CD14-positive monocyte (primary cell): ENCODE measurements around the gene ACVR1. TPM values are rescaled to one million over a fixed set of nuclear protein-coding genes. Genes with fewer than 3 reads are reported as not detected.

Source experiments
- DNase-seq, 3 donors: peaks; one replicate each; pipeline ENCODE4 v3.0.0-alpha.2; 2011 to 2022
- H2AFZ ChIP-seq: 2 replicates; pipeline ENCODE4 v1.6.0; 2012; ENCODE audit warnings: mild to moderate bottlenecking, low read depth, low read length, inconsistent platforms; ENCODE audit not compliant: insufficient read depth, poor library complexity, severe bottlenecking
- H3K27ac ChIP-seq, 2 donors: 1 replicate in 1 of 2; 2 replicates in 1 of 2; pipeline ENCODE4 v1.5.1; 2012 to 2013; ENCODE audit warnings: low read length in 2 of 2, control low read depth in 1 of 2, inconsistent platforms in 1 of 2, low read depth in 1 of 2, mild to moderate bottlenecking in 1 of 2
- H3K27me3 ChIP-seq, 2 donors: one replicate each; pipeline versions ENCODE4 v1.6.0 to v1.6.1; 2011 to 2013; ENCODE audit warnings: low read length in 2 of 2; ENCODE audit not compliant: control insufficient read depth in 2 of 2, insufficient read depth in 2 of 2
- H3K36me3 ChIP-seq, 2 donors: replicated peaks in 1 of 2; 1 replicate in 1 of 2; 2 replicates in 1 of 2; pipeline versions ENCODE4 v1.5.1 to v1.6.1; 2012 to 2013; ENCODE audit warnings: low read length in 2 of 2, control low read depth in 1 of 2, inconsistent platforms in 1 of 2, mild to moderate bottlenecking in 1 of 2; ENCODE audit not compliant: insufficient read depth in 2 of 2, control insufficient read depth in 1 of 2
- H3K4me1 ChIP-seq, 2 donors: 1 replicate in 1 of 2; 2 replicates in 1 of 2; pipeline versions ENCODE4 v1.5.1 to v1.6.1; 2012 to 2013; ENCODE audit warnings: low read length in 2 of 2, control low read depth in 1 of 2, inconsistent platforms in 1 of 2, mild to moderate bottlenecking in 1 of 2, moderate library complexity in 1 of 2; ENCODE audit not compliant: insufficient read depth in 2 of 2, control insufficient read depth in 1 of 2
- H3K4me2 ChIP-seq: replicated peaks from 2 replicates; pipeline ENCODE3; 2012; ENCODE audit warnings: low read length, moderate library complexity, mild to moderate bottlenecking; ENCODE audit not compliant: poor library complexity, severe bottlenecking; ENCODE audit errors: extremely low read depth
- H3K4me3 ChIP-seq, 3 experiments: fragments of 200-600 bp in 1 of 3; sonication (generic) in 1 of 3; replicated peaks in 1 of 3; 1 replicate in 2 of 3; 2 replicates in 1 of 3; pipeline ENCODE4 v1.5.1; 2011 to 2013; ENCODE audit warnings: low read length in 3 of 3, mild to moderate bottlenecking in 3 of 3, control low read depth in 2 of 3, low read depth in 2 of 3, inconsistent platforms in 1 of 3, moderate library complexity in 1 of 3
- H3K79me2 ChIP-seq: 2 replicates; pipeline ENCODE4 v1.6.0; 2012; ENCODE audit warnings: mild to moderate bottlenecking, control low read depth, inconsistent platforms, low read length, moderate library complexity; ENCODE audit not compliant: insufficient read depth
- H3K9ac ChIP-seq: 2 replicates; pipeline ENCODE4 v1.6.0; 2017; ENCODE audit warnings: low read length, mild to moderate bottlenecking; ENCODE audit not compliant: insufficient read depth, poor library complexity, severe bottlenecking
- H3K9me3 ChIP-seq, 2 donors: replicated peaks in 1 of 2; 1 replicate in 1 of 2; 2 replicates in 1 of 2; pipeline versions ENCODE4 v1.5.1 to v1.6.1; 2012 to 2013; ENCODE audit warnings: low read length in 2 of 2, control low read depth in 1 of 2; ENCODE audit not compliant: control insufficient read depth in 1 of 2, insufficient read depth in 1 of 2
- H4K20me1 ChIP-seq: 2 replicates; pipeline ENCODE4 v1.6.0; 2012; ENCODE audit warnings: mild to moderate bottlenecking, low read length, control low read depth, moderate library complexity; ENCODE audit not compliant: insufficient read depth
- H3K27ac Mint-ChIP-seq, 7 donors: one replicate each; pipeline ENCODE4 v1.8.0; 2020; ENCODE audit warnings: mild to moderate bottlenecking in 7 of 7, mixed read lengths in 7 of 7, moderate library complexity in 6 of 7, inconsistent platforms in 2 of 7
- H3K27me3 Mint-ChIP-seq, 3 donors: one replicate each; pipeline ENCODE4 v1.8.0; 2021 to 2022; ENCODE audit warnings: low read depth in 3 of 3, mild to moderate bottlenecking in 3 of 3, mixed read lengths in 3 of 3, moderate library complexity in 3 of 3, inconsistent platforms in 1 of 3
- H3K36me3 Mint-ChIP-seq, 2 donors: one replicate each; pipeline ENCODE4 v1.8.0; 2020; ENCODE audit warnings: mixed read lengths in 2 of 2, inconsistent platforms in 1 of 2, mild to moderate bottlenecking in 1 of 2
- H3K4me1 Mint-ChIP-seq: one replicate; pipeline ENCODE4 v1.8.0; 2020; ENCODE audit warnings: mild to moderate bottlenecking, mixed read lengths
- H3K4me3 Mint-ChIP-seq, 2 donors: one replicate each; pipeline ENCODE4 v1.8.0; 2020; ENCODE audit warnings: mild to moderate bottlenecking in 2 of 2, mixed read lengths in 2 of 2, moderate library complexity in 1 of 2
- H3K9me3 Mint-ChIP-seq, 7 donors: one replicate each; pipeline ENCODE4 v1.8.0; 2020 to 2022; ENCODE audit warnings: mixed read lengths in 7 of 7, mild to moderate bottlenecking in 6 of 7, moderate library complexity in 6 of 7, inconsistent platforms in 2 of 7
- WGBS: methylation state at CpG from one replicate; pipeline ENCODE4 v1.1.5; 2013; ENCODE audit warnings: missing lambda C conversion rate; ENCODE audit not compliant: insufficient coverage; 5-methylcytosine and 5-hydroxymethylcytosine counted together
- intact Hi-C, 2 donors: fragments of 100-400 bp; cut with micrococcal nuclease; formaldehyde crosslinking; loops; one replicate each; pipeline versions ENCODE4 v1.15.0 to v1.15.1; 2023
- polyA plus RNA-seq, 3 donors: library from polyadenylated mRNA; depleted of rRNA in 1 of 3; unstranded in 2 of 3; stranded (reverse) in 1 of 3; fragments of 300-500 nt in 2 of 3; fragments of >200 nt in 1 of 3; fragmentation: Illumina TruSeq in 2 of 3; gene quantifications; 1 replicate in 2 of 3; 2 replicates in 1 of 3; pipeline ENCODE4 v1.2.3, GENCODE V29; 2012 to 2021
- TF ChIP-seq, protein P1 (sequence below): fragments of 200-600 bp; IDR thresholded peaks from one replicate; pipeline ENCODE4 v1.8.0; 2022; ENCODE audit warnings: antibody characterized with exemption, mild to moderate bottlenecking

Gene ACVR1
- polyA plus RNA-seq, 3 donors = 2.8 to 13.4 (median 4.9) TPM

DNA sequence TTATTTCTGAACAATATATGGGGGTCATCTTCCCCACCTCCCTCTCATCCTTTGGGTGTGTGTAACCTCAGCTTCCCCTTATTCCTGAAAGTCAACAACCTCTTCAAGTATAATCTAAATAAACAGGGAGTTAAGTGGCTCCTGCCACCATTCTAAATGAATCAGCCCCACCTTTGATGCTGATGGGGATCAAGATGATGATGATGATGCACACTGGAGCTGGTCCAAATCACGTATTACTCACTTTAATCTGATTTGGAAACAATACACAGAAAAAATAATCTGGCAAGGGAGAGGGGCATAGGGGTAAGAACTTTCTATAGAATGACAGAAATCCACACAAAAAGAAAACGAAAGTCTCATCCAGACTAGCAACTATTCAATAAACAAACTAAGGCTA is 7.1 kb downstream of the ACVR1 start:
- no peak overlapping the region for H3K4me3 Mint-ChIP-seq
- no peak overlapping the region for H3K27ac Mint-ChIP-seq
- Histone ChIP-seq H3K79me2 (peaks cover 13% of the 10 kb centered on the region), H3K27me3 (no peaks in the 10 kb centered on the region), H3K4me1 (no peaks in the 10 kb centered on the region), H3K27ac (no peak overlapping the region), H4K20me1 (peaks cover 52% of the 10 kb centered on the region), H3K9me3 (no peaks in the 10 kb centered on the region), H3K36me3 (no peaks in the 10 kb centered on the region), H3K4me2 (no peak overlapping the region), H2AFZ (no peak overlapping the region), H3K4me3 (no peak overlapping the region), H3K9ac (no peak overlapping the region)
- H3K27me3 Mint-ChIP-seq = peaks cover 0 to 3% (median 2%) of the 10 kb centered on the region in 3 donors
- DNase-seq = no peak
- no CpG with 5 or more reads among the region's 2 CpGs for WGBS
- no peaks in the 10 kb centered on the region for H3K9me3 Mint-ChIP-seq
- intact Hi-C loops = no loop called here
- H3K4me1 Mint-ChIP-seq = peaks cover 13% of the 10 kb centered on the region
- peaks cover 5 to 7% of the 10 kb centered on the region in 2 donors for H3K36me3 Mint-ChIP-seq
- TF ChIP-seq, protein P1, sequence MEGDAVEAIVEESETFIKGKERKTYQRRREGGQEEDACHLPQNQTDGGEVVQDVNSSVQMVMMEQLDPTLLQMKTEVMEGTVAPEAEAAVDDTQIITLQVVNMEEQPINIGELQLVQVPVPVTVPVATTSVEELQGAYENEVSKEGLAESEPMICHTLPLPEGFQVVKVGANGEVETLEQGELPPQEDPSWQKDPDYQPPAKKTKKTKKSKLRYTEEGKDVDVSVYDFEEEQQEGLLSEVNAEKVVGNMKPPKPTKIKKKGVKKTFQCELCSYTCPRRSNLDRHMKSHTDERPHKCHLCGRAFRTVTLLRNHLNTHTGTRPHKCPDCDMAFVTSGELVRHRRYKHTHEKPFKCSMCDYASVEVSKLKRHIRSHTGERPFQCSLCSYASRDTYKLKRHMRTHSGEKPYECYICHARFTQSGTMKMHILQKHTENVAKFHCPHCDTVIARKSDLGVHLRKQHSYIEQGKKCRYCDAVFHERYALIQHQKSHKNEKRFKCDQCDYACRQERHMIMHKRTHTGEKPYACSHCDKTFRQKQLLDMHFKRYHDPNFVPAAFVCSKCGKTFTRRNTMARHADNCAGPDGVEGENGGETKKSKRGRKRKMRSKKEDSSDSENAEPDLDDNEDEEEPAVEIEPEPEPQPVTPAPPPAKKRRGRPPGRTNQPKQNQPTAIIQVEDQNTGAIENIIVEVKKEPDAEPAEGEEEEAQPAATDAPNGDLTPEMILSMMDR = no peak

DNA sequence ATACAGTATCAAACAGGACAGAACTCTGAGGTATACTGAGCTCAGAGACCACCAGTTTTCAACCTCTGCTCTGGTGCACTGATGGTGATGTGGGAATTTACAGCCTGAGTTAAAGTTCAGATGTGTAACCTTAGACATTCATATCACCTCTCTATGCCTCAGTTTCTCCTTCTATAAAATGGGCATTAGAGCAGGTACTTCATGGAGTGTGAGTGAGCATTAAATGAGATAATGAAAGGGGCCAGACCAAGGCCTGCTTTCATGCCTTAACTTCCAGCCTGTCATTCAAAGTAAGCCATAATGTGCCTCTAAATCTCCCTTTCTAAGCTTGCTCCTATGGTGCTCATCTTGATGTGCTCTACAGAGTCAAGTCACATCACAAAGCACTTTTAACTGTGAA is 8.4 kb downstream of the ACVR1 start:
- H3K27ac ChIP-seq = no peak overlapping the region
- peaks cover 5% of the 10 kb centered on the region for H3K79me2 ChIP-seq
- TF ChIP-seq, protein P1 = no peak
- H3K9me3 ChIP-seq = no peaks in the 10 kb centered on the region
- no peak overlapping the region for H3K4me3 Mint-ChIP-seq
- H3K4me1 ChIP-seq = no peaks in the 10 kb centered on the region
- no peak overlapping the region for H3K4me3 ChIP-seq
- H3K4me2 ChIP-seq = no peak overlapping the region
- no peaks in the 10 kb centered on the region for H3K9me3 Mint-ChIP-seq
- H4K20me1 ChIP-seq = peaks cover 44% of the 10 kb centered on the region
- no peaks in the 10 kb centered on the region for H3K36me3 ChIP-seq
- H2AFZ ChIP-seq = no peak overlapping the region
- H3K27me3 ChIP-seq = no peaks in the 10 kb centered on the region
- no peak overlapping the region for H3K9ac ChIP-seq
- no peak for DNase-seq
- no peak overlapping the region for H3K27ac Mint-ChIP-seq
- peaks cover 4 to 5% of the 10 kb centered on the region in 2 donors for H3K36me3 Mint-ChIP-seq
- H3K27me3 Mint-ChIP-seq = peaks cover 0 to 3% (median 0%) of the 10 kb centered on the region in 3 donors
- intact Hi-C loops = no loop called here
- peaks cover 5% of the 10 kb centered on the region for H3K4me1 Mint-ChIP-seq
